GM10847 (cell line): ENCODE results near the gene CACNA1H.

Experiments used
- POLR2A ChIP-seq: IDR thresholded peaks from 2 replicates; pipeline ENCODE4 v1.6.1; 2011; ENCODE audit not compliant: insufficient read length; ENCODE audit errors: extremely low read depth

The CACNA1H gene

DNA sequence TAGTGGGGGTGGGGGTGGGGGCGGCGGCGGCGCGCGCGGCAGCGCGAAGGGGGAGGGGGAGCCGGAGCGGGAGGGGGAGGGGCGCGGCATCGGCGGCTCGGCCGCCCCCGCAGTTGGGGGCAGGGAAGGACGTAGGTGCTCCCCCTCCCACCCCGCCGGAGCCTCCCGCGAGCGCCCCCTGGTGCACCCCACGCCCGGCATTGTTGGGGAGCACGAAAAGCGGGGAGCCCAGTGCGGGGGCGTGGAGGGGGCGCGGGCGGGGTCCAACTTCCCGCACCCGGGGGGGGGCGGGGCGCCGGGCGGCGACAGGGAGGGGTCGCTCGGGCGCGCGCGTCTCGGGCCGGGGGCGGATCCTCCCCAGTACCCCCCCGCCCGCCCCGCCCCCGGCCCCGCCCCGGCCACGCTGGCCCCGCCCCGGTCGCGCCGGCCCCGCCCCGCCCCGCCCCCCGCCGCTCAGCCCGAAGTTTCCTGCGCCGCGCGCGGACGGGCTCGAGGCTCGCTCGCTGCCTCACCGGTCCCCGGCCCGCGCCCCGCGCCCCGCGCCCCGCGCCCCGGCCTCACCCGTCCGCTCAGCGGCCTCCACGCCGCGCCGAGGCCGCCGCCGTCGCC lies at the start of gene CACNA1H:
TSS of gene CACNA1H (plus strand) at position 456 of the 609 bp plus-strand sequence. CDS start 632 bp downstream, outside the sequence.
- TF ChIP-seq POLR2A, result no peak

DNA sequence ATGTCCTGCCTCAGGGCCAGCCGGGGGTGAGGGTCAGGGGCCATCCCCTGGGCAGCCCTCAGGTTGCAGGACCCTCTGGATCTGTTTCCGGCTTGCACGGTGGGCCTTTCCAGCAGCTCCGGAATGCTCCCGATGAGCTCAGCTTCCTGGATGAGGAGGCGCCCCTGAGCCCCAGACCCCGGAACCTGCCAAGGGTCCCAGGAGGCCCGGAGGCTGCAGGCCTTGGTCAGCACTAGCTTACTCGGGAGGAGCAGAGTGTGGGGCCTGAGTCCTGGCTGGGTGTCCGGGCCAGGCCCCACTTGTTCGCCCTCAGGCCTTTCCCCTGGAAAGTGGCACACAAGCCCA lies 49.3 kb upstream of the CACNA1H start:
- TF ChIP-seq POLR2A, result no peak

DNA sequence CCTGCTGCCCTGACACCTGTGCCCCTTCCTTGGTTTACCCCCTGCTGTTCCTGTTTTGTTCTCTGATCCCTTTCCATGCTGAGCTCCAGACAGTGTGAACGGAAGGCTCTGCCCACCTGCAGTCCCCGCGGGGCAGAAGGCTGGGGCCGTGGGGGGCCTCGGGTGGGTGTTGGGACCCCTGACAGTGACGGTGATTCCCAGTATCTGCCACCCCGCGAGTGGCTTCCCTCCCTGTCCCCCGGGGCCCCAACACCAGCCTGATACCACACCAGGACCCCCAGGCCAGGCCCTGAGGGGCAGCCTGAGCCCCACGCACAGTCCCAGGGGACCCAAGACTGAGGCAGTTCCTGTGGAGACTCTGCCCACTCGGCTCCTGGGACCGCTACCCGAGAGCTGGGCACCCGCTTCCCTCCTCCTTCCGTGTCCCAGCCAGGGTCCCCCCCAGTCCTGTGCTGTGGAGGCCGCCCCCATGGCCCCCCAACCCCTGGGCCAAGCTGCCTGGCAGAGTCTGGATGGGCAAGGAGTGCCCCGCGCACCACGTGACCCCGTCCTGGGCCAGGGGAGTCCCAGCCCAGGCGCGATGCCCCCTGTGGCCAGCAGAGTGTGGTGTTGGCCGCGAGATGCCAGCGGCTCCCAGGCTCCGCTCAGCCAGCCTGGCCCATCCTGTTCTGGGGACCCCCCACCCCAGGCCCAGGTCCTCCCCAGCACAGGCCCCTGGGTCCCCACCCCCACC lies 46.9 kb upstream of the CACNA1H start:
- no peak for TF ChIP-seq POLR2A

DNA sequence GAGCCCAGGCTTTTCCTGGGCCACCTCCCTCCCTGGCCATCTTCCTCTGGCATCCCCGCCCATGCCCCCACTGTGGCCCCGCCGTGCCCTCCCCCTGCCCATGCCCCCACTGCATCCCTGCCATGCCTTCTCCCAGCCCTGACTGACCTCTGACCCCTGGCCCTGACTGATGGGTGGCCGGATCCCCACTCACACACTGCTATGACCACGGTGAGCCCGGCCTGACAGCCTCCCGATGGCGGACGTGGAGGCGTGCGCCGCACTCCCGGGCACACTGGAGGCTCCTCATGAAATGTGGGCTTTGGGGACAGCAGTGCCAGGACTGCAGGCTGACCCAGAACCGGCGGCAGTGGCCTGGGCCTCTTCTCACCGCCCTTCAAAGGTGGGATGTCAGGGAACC lies 46.2 kb upstream of the CACNA1H start:
- TF ChIP-seq POLR2A, result no peak

DNA sequence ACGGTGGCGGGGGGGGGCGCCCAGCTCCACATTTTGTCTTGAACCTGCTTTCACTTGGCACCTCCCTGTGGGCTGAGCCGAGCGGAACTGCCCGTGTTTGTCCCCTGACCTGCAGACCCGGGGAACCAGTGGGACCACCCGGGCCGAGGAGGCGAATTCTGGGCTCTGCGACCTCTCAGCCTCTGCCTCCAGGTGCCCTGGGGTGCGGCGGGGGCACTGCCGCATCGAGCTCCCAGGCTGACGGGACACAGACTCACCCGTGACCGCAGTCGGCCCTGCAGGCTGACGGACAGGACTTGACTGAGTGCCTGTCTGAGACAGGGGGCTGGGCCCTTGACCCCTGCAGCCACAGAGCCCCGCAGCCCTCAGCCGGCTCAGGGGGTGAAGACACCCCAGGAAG lies 45.8 kb upstream of the CACNA1H start:
- TF ChIP-seq POLR2A, result no peak

DNA sequence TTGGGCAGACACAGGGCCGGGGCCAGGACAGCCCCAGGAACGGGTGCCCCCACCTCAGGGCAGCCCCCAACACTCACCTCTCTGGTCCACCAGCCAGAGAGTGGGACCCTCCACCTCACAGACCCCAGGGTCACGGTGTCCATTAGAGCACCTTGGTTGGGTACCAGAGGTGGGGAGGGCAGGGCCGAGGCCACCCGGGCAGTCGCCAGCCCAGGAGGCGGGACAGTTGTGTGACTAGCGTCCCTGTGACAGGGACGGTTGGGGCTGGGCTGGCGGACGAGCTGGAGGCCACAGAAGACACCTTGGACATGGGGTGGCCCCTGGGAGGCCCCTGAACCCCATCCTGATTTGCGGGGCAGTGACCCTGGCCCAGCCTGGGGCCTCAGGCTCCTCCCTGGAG lies 45.2 kb upstream of the CACNA1H start:
- no peak for TF ChIP-seq POLR2A

DNA sequence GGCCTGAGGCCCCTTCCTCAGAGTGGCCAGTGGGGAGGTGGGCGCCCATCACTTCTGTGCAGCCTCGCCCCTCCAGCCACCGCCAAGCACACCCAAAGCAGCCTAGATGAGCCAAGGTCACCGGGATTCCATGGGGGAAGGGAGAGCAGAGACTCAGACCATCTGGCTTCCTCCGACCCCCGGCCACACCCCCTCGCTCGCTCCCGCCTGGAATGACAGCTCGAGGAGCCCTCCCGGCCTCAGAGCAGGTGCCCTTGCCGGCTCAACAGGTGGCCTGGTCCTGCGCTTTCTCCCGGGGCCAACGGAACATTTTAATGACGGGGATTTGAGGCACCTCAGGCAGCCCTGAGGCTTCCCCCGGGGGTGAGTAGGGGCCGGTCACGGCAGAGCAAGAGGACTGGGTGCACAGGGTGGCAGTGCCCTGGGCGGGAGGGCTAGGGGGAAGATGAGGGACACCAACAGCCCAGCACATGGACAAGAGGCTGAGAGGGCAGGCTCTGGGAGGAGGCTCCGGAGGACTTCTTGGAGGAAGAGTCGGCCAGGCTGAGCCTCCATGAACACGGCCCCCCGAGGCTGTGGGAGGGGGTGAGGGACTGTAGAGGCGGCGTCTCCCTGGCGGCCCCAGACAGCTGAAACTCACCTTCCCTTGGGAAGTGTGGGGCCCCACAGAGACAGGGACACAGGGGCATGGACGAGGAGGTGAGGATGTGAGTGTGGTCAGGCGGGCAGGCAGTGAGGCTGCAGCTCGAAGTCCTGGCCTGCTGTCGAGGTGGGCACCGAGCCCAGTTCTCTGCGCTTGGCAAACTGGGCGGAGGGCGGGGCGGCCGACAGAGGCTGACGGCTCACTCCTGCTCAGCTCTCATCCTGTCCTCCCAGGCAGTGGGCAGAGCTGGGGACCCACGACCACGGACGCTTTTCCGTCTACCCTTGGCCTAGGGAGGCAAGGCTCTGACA lies 44.3 kb upstream of the CACNA1H start:
- TF ChIP-seq POLR2A, result no peak

DNA sequence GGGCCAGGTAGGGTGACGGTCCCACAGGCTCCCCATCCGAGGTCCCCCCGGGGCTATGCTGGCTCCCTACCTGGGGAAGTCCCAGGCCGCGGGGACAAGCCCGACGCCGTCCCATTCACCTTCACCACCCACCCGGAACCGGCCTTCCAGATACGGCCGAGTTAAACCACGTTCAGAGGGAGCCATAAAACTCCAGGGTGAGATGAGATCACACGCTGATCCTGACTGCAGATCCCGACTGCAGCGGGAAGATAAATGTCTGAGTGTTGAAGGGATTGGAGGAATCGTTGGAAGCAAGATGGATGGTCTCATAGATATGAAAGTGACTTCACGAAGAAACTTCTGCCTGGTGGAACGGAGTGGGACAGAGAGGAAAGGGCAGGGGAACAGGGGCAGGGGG lies 43.3 kb upstream of the CACNA1H start:
- TF ChIP-seq POLR2A, result no peak

DNA sequence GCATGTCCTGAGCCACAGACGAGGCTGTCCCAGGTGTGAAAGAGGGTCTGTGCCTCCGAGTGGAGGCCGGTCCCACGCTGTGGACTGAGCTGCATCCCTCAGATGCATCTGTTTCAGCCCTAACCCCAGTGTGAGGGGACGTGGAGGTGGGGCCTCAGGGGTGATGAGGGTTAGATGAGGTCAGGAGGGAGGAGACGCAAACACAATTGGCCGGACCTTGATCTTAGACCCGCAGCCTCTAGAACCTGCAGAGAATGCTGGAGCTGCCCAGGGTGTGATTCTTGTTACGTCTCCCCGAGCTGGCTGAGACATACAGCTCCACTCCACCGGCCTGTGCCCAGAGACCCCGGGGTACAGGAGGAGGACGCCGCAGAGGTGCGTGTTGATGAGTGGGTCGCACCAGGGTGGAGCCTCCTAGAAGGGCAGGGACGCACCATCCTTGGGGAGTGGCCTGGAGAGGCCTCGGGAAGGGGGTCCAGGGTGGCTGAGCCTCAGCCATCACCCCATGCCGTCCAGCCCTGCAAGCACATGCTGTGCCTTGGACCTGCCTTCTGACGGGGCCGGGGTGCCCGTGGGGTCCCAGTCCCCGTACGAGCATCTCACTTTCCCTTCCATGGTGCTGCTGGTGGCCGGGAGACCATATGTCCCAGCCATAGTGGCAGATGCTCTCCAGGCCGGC lies 40.3 kb upstream of the CACNA1H start:
- TF ChIP-seq POLR2A, result no peak

DNA sequence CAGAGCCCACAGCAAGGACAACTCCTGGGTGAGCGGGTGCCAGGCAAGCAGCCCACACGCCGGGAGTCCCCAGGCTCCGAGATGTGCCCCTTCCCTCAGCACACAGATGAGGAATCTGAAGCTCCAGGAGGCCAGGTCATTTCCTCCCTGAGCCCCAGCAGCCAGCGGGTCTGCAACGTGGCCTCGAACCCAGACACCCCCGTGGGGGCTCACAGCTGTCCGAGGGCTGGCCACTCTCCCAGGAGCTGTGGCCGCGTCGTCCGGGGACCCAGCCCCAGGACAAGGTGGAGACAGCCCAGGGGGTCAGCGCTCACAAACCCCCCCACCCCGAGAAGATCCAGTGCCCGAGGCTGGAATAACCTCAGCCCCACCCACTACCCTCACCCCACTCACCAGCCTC lies 39.4 kb upstream of the CACNA1H start:
- no peak for TF ChIP-seq POLR2A

DNA sequence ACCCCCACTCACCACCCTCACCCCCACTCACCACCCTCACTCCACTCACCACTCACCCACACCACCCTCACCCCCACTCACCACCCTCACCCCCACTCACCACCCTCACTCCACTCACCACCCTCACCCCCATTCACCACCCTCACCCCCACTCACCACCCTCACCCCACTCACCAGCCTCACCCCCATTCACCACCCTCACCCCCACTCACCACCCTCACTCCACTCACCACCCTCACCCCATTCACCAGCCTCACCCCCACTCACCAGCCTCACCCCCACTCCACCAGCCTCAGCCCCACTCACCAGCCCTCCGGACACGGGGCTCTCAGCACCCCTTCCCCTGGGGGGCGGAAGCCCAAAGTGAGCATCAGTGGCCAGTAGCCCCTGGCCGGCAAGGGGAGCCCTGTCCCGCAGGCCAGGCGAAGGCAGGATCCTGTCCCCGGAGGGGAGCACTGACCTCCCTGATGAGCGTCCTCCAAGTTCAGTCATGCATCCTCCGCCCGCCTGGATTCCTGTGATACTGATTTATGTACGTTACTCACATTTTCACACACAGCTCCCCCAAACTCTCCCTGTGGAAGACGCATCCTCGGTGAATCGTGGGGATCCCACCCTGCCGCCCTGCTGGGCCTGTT lies 38.9 kb upstream of the CACNA1H start:
- no peak for TF ChIP-seq POLR2A

DNA sequence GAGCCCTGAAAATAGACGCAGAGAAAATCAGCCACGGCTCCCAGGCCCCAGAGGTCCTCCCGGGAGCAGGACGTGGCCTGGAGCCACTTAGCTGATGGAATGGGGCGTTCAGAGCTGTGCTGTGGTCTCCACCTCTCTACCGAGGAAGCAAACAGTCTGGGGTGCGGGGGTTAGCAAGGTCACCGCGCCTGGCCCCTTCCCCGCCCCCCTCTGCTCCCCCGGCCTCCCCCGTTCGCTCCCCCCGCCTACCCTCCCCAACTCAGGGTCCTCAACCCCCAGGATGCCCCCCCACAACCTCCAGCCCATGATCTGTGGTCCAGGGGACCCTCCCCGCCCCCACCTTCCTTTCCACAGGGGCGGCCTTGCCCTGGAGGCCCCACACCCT lies 36.2 kb upstream of the CACNA1H start:
- TF ChIP-seq POLR2A, result no peak

DNA sequence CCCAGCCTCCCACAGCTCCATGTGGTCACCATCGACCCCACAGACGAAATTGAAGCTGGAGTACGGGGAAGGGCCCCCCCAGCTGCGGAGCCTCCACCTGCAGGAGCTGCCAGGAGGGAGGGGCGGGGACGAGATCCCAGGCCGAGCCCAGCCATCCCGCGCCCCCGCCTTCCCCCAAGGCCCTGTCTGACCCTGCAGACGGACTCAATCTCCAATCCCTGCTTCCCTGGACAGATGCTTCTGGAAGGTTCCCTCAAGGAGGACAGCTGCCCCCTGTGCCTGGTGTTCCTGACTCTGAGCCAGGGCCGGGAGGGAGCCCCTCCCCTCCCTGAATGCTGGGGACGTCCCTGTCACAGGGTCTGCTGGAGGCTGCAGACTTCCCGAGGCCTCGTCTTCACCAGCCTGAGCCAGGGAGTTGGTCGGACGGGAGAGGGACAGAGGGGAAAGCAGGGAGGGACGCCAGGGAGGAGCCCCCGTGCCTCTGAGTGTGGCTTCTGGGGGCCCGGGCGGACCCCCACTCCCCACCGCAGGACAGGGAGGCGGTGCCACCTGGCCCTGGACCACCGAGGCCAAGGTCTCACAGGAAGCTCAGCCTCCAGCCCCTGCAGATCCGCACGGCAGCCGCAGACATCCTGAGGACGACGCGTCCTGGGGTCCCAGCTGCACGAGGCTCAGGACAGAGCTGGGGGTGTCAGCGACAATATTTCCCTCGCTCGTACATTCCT lies 35.6 kb upstream of the CACNA1H start:
- TF ChIP-seq POLR2A, result no peak

DNA sequence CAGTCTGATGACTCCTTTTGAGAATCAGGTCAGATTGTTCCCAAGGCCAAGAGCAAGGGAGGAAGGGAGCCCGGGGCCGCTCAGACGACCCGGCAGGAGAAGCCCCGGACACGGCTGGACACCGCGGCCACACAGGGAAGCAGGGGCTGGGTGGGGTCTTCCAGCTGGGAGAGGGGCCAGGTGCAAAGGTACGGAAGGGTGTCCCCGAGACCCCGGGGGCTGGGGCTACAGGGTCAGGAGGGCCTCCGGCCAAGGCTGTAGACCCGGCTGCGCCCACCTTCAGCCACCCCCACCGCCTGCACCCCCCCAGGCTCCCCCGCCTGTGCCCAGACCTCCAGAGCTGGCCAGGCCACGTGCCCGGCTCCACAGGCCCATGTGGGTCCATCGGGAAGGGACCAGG lies 35.0 kb upstream of the CACNA1H start:
- TF ChIP-seq POLR2A, result no peak

DNA sequence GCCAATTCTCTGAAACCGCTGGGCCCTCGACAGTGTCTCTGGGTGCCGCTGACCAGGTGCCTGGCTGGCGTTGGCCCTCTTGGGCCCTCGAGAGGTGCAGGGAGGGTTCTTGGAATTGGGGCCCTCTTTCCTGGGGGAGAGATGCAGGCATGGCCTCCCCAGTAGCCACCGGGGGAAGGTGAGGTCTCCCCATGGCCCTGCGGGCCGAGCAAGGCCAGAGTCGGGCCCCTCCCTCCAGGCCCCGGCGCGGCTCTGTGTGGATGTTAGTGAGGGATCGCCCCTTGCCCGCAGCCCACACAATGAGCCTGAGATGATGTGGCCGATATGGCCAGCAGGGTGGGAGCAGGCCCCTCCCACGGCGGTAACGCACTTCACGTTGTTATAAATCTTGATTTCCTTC lies 33.8 kb upstream of the CACNA1H start:
- TF ChIP-seq POLR2A, result no peak
